ENCODE results near the gene NEK6.

NEK6 gene

DNA sequence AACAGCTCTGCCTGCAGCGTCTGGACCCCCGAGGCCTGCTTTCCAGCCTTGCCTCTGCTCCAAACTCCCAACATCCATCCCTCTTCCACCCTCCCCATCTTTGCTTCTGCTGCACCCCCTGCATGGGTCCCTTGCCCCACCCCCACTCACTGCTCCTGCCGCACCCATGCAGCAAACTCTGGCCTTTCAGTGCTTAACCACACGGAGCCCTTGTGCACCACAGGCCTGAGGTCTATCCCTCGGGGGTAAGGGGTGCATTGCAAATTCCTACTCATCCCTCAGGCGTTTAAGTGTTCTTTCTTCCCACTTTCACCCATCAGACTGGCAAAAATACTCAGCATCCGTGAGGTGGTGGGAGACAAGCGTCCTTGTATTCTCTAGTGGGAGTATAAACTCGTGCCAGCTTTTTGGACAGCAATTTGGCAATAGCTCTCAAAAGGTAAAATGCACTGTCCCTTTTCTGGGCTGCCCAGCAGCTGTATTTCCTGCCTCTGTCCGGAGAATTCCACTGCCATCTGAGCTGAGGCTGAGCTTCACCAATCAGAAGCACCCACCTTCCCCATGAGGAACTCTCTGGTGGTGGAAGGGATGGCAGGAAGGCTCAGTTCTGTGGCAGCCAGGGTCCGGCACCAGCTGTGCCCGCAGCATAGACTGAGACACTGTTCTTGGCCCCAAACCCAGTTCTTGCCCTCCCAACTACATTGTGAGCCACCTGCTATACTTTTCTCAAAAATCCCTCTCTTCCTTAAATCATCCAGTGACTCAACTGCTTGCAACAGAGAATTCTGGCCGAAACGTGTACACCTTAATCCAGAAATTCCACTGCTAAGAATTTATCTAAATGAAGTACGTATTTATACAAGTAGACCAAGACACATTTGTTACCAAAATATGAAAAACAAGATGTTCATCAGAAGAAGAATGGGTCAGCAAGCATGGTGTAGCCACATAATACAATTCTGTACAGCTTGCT is 142.5 kb downstream of the NEK6 start:
- no peak for DNase-seq (ENCODE audit: low spot score)

All from putamen (tissue), 1 donor.